GM18498 (cell line): ENCODE data around the gene INKA1.
"Not testable (repeated sequence)": the region's sequence is repeated elsewhere in the genome, so short reads cannot be mapped to it uniquely, and the experiment has no call there.

ENCODE experiments used
- ATAC-seq: cut with Tn5 transposase; IDR thresholded peaks from one replicate; pipeline ENCODE4 v1.9.1; 2021; ENCODE audit warnings: mild to moderate bottlenecking, moderate library complexity; ENCODE audit not compliant: unreplicated experiment

Gene INKA1

GRCh38 chr3:49802719-49803464 lies at the start of gene INKA1:
TSS of gene INKA1 (plus strand) at chr3:49803261. CDS start at chr3:49803393, 132 bp downstream.
- ATAC-seq, result peak; percentile 69

GRCh38 chr3:49754536-49754935 lies 48.5 kb upstream of the INKA1 start:
- ATAC-seq, result no peak

- no peak for ATAC-seq
These were observed 47.0 kb upstream of the INKA1 start for GRCh38 chr3:49756036-49756435.

GRCh38 chr3:49757197-49757596 lies 45.9 kb upstream of the INKA1 start:
- no peak for ATAC-seq

GRCh38 chr3:49759226-49759625 lies 43.8 kb upstream of the INKA1 start:
- ATAC-seq, result no peak

GRCh38 chr3:49761661-49762060 lies 41.4 kb upstream of the INKA1 start:
- ATAC-seq, result no peak

GRCh38 chr3:49763981-49764380 lies 39.1 kb upstream of the INKA1 start:
- no peak for ATAC-seq

GRCh38 chr3:49769286-49769915 lies 33.7 kb upstream of the INKA1 start:
- ATAC-seq, result no peak

- ATAC-seq, result no peak
These were observed 33.1 kb upstream of the INKA1 start for GRCh38 chr3:49769926-49770325.

- no peak for ATAC-seq
These were observed 31.6 kb upstream of the INKA1 start for GRCh38 chr3:49771340-49771938.

GRCh38 chr3:49772703-49773102 lies 30.4 kb upstream of the INKA1 start:
- no peak for ATAC-seq

GRCh38 chr3:49775538-49775937 lies 27.5 kb upstream of the INKA1 start:
- ATAC-seq, result no peak

- ATAC-seq, result not testable (repeated sequence)
These were observed 27.0 kb upstream of the INKA1 start for GRCh38 chr3:49776101-49776500.

GRCh38 chr3:49779358-49780079 lies 23.5 kb upstream of the INKA1 start:
- no peak for ATAC-seq

- no peak for ATAC-seq
These were observed 22.7 kb upstream of the INKA1 start for GRCh38 chr3:49780080-49780974.

GRCh38 chr3:49780975-49781365 lies 22.1 kb upstream of the INKA1 start:
- ATAC-seq, result not testable (repeated sequence)

- no peak for ATAC-seq
These were observed 21.5 kb upstream of the INKA1 start for GRCh38 chr3:49781415-49782199.

GRCh38 chr3:49782277-49782676 lies 20.8 kb upstream of the INKA1 start:
- ATAC-seq, result not testable (repeated sequence)

- ATAC-seq, result peak; percentile 56
These were observed 17.3 kb upstream of the INKA1 start for GRCh38 chr3:49785565-49786356.
